Measurements from ENCODE around the gene PRDM16.
A peak's percentile ranks its signal among the peaks of the same experiment; 100 is the strongest.

PRDM16 gene

GRCh38 chr1:3217181-3217641, 148.2 kb downstream of the PRDM16 start:
- DNase-seq: no peak

GRCh38 chr1:3217979-3218679, 149.1 kb downstream of the PRDM16 start:
- DNase-seq: no peak

- DNase-seq: peak; percentile 69
These were observed 150.2 kb downstream of the PRDM16 start for GRCh38 chr1:3219005-3219790.

GRCh38 chr1:3219791-3220467, 150.9 kb downstream of the PRDM16 start:
- DNase-seq: no peak

- DNase-seq: no peak
These were observed 152.4 kb downstream of the PRDM16 start for GRCh38 chr1:3221112-3222041.

GRCh38 chr1:3222042-3222692, 153.2 kb downstream of the PRDM16 start:
- no peak for DNase-seq

GRCh38 chr1:3225661-3226060, 156.7 kb downstream of the PRDM16 start:
- no peak for DNase-seq

- no peak for DNase-seq
These were observed 157.2 kb downstream of the PRDM16 start for GRCh38 chr1:3226191-3226590.

- DNase-seq: no peak
These were observed 157.8 kb downstream of the PRDM16 start for GRCh38 chr1:3226701-3227350.

GRCh38 chr1:3227351-3227704, 158.3 kb downstream of the PRDM16 start:
- no peak for DNase-seq

- no peak for DNase-seq
These were observed 158.9 kb downstream of the PRDM16 start for GRCh38 chr1:3227893-3228292.

GRCh38 chr1:3229081-3229725, 160.2 kb downstream of the PRDM16 start:
- no peak for DNase-seq

- DNase-seq: no peak
These were observed 161.6 kb downstream of the PRDM16 start for GRCh38 chr1:3230553-3230952.

- no peak for DNase-seq
These were observed 162.2 kb downstream of the PRDM16 start for GRCh38 chr1:3231245-3231644.

GRCh38 chr1:3231826-3232225, 162.8 kb downstream of the PRDM16 start:
- DNase-seq: no peak

GRCh38 chr1:3233031-3233430, 164.0 kb downstream of the PRDM16 start:
- no peak for DNase-seq

GRCh38 chr1:3233551-3233950, 164.5 kb downstream of the PRDM16 start:
- DNase-seq: no peak

GRCh38 chr1:3234281-3234680, 165.3 kb downstream of the PRDM16 start:
- DNase-seq: no peak

GRCh38 chr1:3234956-3235355, 166.0 kb downstream of the PRDM16 start:
- DNase-seq: no peak

- no peak for DNase-seq
These were observed 166.5 kb downstream of the PRDM16 start for GRCh38 chr1:3235496-3235895.

GRCh38 chr1:3236361-3236760, 167.4 kb downstream of the PRDM16 start:
- DNase-seq: no peak
